Right lobe of liver (tissue), 4 donors: ENCODE data around the gene PRKAG2.
A peak's percentile ranks its signal among the peaks of the same experiment; 100 is the strongest.

ENCODE experiments used
- POLR2A ChIP-seq: fragments of 450-650 bp; IDR thresholded peaks from one replicate; pipeline ENCODE4 v1.6.1; 2017; ENCODE audit warnings: antibody characterized with exemption, mild to moderate bottlenecking
- TF ChIP-seq, protein P1 (sequence below), 4 donors: fragments of 200-600 bp in 3 of 4; fragments of 450-650 bp in 1 of 4; IDR thresholded peaks; one replicate each; pipeline versions ENCODE4 v1.5.1 to v1.8.0; 2016 to 2022; ENCODE audit warnings: antibody characterized with exemption in 4 of 4, mild to moderate bottlenecking in 2 of 4
- donor health status: DM: no; HTN: no; CAD: no.
- donor health status: DM: no; HTN: no; CAD: no.
- donor health status: DM: no; HTN: yes; CAD: no.

DNA sequence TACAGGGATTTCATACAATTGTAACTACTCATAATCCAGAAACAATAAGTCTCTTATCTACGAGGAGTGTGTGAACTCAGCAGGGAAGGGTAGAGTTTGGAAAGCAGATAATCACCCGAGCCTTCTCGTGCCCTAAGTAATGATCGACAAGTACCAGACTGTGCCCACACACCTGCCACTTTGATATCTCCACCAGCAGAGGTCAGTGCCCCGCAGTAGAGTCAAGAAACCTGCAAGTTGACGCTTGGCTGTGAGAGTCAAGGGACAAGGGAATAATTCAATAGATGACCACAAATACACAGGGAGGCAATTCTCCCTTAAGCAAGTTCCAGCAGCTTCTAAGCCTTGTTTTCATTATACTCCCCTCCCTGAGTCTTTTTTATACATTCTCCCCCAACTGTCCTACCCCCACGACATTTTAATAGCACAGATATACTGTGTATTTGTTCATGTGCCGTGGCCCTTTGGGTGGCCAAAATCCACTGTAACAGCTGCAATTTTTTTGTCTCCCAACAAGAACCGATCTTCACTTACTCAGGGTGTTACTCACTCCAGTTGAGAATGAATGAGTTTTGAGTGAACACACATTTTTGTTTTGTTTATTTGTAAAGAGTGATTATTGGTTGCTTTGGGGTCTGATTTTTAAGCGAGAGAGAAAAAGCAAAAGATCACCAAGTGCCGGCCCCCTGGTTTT is 250.3 kb downstream of the PRKAG2 start:
- TF ChIP-seq, protein P1, sequence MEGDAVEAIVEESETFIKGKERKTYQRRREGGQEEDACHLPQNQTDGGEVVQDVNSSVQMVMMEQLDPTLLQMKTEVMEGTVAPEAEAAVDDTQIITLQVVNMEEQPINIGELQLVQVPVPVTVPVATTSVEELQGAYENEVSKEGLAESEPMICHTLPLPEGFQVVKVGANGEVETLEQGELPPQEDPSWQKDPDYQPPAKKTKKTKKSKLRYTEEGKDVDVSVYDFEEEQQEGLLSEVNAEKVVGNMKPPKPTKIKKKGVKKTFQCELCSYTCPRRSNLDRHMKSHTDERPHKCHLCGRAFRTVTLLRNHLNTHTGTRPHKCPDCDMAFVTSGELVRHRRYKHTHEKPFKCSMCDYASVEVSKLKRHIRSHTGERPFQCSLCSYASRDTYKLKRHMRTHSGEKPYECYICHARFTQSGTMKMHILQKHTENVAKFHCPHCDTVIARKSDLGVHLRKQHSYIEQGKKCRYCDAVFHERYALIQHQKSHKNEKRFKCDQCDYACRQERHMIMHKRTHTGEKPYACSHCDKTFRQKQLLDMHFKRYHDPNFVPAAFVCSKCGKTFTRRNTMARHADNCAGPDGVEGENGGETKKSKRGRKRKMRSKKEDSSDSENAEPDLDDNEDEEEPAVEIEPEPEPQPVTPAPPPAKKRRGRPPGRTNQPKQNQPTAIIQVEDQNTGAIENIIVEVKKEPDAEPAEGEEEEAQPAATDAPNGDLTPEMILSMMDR (IDR thresholded peaks at IDR 0.05), result peak; percentile 46 to 60 (median 52)
- TF ChIP-seq POLR2A, result no peak
